Stimulated activated naive CD8-positive, alpha-beta T cell treated with anti-CD3 and anti-CD28 coated beads, Interleukin-15, Interleukin-2, amounts not matched to agents 100 U/mL and 50 U/mL, for 24 hours (primary cell): ENCODE results near the gene SHROOM3.
A peak's percentile ranks its signal among the peaks of the same experiment; 100 is the strongest.

Experiments used
- ATAC-seq: fragments of 150-1000 bp; cut with Tn5 transposase; one replicate; pipeline ENCODE4 v1.10.0; 2021
- DNase-seq: peaks from one replicate; pipeline ENCODE4 v3.0.0; 2021

The SHROOM3 gene

DNA sequence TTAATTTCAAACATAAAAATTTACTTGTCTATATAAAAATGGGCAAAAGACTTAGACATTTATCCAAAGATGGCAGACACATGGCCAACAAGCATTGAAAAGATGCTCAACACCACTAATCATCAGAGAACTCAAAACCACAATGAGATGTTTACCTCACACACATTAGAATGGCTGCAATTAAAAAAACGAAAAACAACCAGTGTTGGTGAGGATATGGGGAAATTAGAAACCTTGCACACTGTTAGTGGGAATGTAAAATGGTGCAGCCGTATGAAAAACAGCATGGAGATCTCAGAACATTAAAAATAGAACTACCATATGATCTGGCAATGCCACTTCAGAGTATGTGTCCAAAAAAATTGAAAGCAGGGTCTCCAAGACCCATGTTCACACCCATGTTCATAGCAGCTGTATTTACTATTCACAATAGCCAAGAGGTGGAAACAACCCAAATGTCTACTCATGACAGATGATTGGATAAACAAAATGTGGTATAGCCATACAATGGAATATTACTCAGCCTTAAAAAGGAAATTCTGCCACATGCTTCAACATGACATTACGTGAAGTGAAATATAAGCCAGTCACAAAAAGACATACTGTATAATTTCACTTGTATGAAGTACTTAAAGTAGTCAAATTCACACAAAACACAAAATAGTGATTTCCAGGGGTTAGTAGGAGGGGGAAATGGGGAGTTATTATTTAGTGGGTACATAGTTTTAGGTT lies 316.7 kb downstream of the SHROOM3 start:
- ATAC-seq (no peak), DNase-seq (no peak)

DNA sequence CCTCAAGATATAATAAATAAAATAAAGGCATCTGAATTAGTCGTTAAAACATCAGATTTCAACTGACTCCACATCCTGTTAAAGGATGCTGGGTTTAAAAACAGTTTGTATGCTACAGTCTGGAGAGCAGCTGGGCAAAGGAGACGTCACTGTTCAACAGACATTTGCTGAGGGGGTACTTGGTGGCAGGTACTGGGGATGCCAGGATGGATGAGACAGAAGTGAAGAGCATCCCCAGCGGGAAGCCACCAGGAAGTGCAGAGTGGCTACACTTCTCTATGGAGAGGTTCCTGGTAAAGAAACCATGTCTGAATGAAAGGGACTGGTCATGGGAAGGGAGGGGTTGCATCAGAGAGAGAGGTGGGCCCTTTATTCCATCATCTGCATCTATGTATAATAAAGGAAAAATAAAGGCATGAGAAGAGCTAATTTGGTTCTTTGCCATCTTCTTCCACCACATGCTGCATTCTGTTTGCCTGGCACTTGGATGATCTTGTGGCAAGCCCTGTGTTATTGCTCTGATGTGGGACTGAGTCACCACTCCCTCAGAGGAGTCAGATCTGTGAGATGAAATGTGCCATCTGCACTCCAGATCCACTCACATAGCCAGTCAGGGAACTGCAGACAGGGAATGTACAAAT lies 318.0 kb downstream of the SHROOM3 start:
- ATAC-seq = peak; percentile 29

DNA sequence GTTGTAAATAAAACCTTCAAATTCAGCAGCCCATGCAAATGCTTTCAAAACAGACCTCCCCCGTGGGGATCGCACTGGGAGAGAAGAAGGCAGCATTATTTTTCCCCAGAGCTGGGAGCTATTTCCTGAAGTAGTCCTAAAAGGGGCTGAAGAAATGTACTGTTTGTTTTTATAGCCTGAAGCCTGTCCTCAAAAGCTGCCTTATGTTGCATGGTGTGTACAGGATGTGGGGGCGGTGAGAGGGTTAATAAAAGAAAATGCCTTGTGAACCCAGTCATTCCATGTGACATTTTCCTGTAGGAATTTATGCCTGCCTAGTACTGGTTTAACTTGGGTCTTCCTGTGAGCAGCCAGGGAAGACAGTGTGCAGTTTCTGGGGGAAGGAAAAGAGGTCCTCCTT lies 318.8 kb downstream of the SHROOM3 start:
- DNase-seq = no peak

More for the DNA sequence above, 318.0 kb downstream of the SHROOM3 start:
- no peak for DNase-seq

DNA sequence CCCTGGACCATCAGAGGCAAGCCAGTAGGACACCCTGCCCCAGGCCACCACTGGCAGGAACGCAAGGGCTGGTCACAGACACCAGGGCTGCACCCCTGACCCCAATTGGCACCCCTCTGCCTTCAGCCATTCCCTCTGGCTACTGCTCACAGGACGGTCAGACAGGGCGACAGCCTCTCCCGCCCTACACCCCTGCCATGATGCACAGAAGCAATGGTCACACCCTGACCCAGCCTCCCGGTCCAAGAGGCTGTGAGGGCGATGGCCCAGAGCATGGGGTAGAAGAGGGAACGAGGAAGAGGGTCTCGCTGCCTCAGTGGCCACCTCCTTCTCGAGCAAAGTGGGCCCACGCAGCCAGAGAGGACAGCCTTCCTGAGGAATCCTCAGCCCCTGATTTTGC lies 319.4 kb downstream of the SHROOM3 start:
- no peak for DNase-seq

More for the DNA sequence above, 318.8 kb downstream of the SHROOM3 start:
- ATAC-seq = no peak

DNA sequence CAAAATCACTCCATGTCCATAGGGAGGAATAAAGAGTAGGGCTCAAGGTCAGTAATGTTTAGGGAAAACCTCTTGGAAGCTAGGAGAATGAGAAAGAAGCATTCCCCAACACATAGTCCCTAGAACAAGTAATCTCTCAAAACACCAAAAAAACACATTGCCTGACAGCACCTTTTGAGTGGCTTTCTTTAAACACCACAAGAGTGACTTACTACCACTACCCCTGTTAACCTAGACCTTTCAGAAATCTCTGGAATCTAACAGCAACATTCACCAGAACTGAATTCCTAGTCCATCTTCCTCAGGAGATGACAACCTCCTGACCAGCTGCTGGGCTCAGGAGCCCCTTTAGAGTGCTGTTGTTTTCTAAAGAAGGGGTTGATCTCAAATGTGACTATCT lies 320.7 kb downstream of the SHROOM3 start:
- no peak for DNase-seq

More for the DNA sequence above, 319.4 kb downstream of the SHROOM3 start:
- no peak for ATAC-seq

DNA sequence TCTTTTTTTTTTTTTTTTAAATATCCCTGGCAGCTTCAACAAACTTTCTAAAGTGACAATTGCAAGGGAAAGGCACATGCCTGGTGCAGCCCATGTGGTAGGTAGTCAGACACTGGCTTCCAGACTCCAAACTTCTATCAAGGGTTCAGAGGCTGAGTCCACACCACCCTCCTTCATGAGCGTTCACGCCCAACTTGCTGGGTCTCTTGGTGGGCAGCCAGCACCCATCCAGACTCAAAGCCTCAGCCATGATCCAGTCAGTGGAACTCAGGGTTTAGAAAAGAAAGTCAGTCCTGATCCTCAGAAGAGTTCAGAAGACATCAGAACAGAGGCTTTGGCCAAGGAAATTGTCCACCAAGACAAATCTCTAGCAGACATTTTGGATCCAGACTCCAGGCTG lies 321.4 kb downstream of the SHROOM3 start:
- ATAC-seq = no peak
- DNase-seq = no peak

More for the DNA sequence above, 320.7 kb downstream of the SHROOM3 start:
- no peak for ATAC-seq

DNA sequence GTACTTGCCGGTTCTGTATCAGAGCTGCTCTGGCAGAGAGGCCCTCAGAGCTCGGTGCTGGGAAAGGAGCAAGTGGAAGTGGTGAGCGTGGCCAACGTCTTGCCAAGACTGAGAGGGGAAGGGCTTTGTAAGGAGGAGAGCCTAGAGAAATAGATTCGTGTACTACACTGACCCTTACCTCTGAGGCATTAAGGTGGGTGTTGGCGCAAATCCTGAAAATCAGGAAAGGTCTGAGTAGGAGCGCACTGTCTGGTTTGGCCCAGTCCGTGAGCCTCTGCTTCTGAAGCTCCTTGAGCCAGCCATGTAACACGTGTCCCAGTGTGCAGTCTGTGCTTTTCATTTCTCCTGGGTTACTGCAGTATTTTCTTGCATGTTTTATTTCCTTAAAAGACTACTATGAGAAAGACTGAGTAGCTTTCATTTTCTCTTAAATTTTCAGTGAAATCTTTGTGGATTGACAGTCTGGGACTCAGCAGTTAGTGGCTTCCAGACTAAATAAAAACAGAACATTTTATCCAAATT lies 322.4 kb downstream of the SHROOM3 start:
- ATAC-seq (no peak), DNase-seq (no peak)

DNA sequence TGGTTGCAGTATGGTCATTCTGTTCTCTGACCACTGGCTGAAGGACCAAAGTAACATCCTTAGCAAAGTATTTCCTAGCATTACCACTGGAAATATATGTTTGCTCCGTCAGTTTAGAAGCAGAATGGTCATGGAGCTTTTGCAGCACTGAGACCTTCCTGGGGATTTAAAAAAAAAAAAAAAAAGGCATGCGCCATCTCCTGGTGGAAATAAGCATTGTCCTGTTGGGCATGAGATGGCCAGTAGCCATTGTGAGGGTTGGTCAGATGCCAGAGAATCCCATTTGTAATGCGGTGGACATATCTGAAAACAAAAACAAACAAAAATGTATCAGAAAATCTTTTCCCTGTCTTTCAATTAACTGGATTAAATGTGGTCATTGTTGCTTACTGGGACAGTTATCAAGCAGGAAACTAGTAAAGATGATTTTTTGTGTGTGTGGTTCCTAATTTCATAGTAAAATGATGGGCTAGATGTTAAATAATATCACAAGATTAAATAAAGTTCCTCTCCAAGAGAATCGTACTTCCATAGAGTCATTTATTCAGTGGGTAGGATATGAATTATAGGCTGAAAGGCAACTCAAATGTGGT lies 323.4 kb downstream of the SHROOM3 start:
- DNase-seq (no peak), ATAC-seq (no peak)

DNA sequence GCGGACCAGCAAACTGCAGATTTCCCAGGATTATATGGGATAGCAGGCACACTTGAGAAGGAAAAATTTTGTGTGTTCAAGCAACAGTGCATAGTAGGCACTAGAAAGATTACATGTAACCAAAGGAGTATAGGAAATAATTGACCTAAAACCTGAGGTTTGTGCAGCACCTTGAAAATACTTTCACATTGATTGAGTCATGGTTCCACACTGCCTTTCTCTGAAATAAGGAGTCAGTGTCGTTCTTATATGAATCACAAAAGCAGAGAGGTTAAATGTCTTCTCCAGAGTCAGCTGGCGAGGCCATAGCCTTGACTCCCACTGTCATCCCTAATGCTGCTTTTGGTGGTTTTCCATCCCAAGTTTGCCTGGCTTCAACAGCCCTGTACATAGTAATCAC lies 324.0 kb downstream of the SHROOM3 start:
- DNase-seq (no peak), ATAC-seq (peak; percentile 72)

DNA sequence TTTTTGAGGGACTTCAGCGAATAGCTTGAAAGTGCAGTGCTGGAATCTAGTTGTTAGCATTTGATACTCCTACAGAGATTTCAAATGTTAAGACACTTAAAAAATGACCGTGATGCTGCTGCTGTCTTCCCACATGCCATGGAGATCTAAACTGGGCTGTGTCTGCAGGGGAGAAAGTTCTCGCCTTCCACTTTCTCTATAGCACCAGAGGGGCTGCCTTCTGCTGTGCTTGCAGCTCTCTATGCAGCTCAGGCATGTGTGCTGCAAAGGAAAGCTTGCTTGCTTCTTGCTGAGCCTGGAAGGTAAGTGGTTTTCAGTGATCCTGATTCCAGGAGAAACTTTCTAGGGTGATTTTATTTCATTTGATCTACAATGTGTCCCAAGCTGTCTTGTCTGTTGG lies 325.2 kb downstream of the SHROOM3 start:
- ATAC-seq (no peak), DNase-seq (no peak)

DNA sequence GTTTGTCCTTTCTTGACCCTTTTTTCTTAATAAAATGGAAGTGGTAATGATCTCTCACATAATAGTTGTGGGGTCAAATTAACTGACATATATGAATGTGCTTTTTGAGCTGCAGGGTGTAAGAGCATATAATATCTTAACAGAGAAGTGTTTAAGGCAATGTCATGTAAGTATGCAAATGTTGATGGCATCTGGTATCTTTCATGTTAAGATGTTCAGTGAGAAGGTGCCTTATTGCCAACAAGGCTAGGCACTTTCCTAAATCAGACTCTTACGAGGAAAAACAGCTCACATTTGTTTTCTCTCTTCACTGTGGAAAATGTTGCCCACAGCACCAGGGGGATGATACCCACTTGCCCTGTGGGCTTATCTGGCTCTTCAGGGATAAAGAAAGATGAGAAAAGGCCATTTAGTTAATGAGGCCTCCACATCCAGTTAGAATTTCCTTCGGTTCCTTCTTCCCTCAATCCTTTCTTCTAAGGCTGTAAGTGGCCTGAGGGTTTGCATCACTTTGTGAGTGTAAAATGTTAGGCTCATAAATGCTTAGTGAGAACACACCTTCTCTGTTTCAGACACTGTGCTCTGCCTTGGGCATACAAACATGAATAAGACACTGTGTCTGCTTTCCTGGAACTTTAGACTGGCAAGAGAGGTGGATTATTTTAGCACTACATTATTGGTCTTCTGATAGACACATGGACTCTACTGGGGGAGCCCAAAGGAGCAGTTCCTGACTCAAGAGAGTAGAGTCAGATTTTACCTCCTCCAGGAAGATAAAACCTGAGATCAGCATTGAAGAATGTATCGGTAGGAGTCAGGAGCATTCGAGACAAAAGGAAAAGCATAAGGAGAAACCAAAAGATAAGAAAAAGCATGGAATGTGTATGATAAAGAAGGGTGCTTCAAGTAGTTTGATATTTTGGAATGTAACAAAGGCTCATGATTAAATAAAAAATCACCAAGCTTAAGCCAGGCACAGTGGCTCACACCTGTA lies 327.4 kb downstream of the SHROOM3 start:
- DNase-seq (no peak), ATAC-seq (no peak)

DNA sequence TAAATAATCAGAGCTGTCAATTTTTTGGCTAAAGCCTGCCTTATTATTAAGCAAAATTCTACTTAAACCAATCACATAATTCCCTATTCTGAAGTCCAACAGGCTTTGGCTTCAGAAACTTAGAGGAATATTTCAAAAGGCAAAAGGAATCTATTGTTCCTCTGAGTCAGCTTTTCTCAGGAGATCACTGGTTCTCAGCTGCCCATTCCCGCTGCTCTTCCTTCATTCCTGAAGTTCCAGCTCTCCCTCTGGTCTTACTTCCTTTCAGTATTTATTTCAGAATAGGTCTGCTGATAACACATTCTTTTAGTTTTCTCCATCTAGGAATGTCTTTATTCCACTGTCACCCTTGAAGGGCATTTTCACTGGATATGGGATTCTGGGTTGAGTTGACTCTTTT lies 329.2 kb downstream of the SHROOM3 start:
- DNase-seq (no peak), ATAC-seq (no peak)

DNA sequence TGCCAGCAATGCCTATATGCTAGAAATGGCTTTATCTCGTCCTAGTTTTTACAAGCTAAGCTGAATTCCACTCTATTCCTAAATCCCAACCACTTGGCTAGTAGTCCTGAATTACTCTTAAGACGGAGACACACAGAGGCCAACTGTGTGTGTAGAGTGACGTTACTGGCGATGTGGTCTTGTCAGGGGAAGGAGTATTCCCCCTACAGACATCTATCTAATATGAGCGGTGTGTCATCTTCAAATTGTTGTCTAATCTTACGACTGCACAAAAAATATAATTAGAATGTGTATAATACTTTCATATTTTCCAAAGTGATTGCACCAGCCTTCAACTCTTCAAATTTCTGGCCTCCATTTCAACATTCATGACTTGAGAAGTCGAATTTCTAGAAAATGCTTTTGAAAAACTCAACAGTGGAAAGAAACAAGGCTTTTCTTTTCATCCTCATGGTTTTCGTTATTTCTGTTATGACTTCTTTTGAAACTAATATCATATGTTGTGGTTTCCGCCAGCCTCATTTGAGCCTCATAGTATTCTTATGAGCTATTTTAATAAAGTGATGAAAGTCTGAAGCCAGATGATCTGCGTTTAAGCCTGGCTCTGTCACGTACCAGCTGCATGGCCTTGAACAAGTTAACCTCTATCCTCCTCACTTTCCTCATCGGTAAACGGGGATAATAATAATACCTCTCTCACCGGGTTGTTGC lies 330.6 kb downstream of the SHROOM3 start:
- ATAC-seq = no peak
- DNase-seq = no peak

DNA sequence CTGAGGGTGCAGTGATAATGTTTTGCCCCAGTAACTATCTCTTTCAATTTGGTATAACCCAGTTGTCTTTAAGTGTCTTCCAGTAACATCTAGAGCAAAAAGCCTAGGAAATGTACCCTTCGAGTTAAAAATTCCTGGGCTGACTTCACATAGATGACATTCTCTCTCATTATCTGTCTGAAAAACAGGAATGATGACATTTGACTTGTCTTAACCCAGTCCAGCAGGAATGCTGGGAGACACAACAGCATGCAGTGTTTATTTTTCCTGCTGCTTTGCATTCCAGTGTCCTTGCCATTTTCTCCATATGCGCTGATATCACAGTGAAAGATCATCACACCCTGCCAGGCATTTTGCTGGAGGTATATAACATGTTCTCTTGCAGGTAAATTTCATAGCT lies 333.0 kb downstream of the SHROOM3 start:
- DNase-seq (no peak), ATAC-seq (no peak)

DNA sequence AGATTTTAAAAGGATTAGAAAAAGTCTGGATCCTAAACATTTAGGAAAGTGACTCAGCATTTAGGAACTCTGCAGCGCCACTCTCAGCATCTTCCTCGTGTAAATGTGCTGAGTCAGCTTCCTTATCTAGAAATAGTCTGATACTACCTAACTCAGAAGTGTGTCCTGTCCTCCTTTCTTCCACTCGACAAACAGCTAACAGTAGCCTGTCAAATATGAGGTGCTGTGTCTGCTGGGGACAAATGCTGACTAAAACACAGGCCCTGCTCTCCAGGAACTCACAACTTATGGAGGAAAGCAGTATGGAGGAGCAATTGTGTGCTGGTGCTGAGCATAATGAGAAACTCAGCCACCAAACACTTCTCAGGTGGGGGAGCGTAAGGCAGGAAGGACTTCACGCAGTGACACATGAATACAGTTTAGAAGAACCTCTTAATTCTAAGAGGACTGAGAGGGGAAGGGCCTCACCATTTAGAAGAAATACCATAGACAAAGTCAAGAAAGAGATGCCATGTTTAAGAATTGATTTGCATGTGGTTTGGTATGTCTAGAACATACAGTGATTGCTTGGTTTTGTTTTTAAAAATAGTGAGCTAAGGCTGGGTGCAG lies 337.6 kb downstream of the SHROOM3 start:
- no peak for DNase-seq

DNA sequence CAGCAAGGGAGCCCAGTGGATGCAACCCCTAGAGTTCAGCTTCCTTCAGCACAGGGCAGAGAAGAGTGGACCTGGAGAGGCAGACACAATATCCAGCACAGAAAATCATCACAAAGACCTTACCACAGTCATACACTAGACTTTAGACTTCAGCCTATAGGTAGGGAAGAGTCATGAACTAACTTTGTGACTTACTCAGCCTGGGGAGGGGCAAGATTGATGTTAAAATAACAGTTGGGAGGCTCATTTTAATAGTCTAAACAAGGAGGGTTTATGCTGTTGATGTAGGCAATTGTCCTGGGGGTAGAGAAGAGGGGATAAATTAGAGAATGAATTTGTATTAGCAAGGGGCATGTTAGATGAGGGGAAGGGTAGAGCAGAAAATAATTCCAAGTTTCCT lies 338.7 kb downstream of the SHROOM3 start:
- DNase-seq (no peak), ATAC-seq (no peak)

More for the DNA sequence above, 337.6 kb downstream of the SHROOM3 start:
- ATAC-seq = no peak

DNA sequence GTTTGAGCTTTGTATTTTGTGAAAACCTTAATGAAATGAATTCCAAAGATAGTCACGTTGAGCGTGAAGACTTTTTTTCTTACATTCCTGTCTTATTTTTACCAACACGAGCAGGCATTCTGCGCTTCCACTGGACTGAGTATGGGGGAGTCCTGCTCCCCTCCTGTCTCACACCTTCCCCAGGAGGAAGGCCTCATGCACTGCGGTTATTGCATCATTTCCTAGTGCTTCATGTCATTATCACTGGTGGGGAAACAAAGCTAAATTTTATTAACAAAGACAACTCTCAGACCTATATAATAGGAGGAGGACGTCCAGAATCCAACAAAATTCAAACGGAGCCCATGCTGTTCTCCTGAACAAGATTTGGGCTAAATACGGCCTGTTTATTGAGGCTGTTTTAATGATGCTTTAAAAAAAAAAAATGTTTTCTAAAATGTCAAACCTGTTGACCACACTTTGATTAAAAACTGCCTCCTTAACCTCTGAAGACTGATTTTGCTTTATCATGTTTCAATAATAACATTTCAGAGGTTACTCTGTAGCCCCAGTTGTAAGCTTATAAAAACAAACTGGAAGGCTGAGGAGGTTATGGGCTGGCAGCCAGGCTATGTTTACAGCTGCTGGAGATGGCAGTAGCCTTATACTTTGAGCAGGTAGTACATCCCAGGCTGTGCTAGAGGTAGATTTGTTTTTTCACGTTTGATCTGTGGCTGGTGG lies 344.9 kb downstream of the SHROOM3 start:
- DNase-seq (no peak), ATAC-seq (no peak)

DNA sequence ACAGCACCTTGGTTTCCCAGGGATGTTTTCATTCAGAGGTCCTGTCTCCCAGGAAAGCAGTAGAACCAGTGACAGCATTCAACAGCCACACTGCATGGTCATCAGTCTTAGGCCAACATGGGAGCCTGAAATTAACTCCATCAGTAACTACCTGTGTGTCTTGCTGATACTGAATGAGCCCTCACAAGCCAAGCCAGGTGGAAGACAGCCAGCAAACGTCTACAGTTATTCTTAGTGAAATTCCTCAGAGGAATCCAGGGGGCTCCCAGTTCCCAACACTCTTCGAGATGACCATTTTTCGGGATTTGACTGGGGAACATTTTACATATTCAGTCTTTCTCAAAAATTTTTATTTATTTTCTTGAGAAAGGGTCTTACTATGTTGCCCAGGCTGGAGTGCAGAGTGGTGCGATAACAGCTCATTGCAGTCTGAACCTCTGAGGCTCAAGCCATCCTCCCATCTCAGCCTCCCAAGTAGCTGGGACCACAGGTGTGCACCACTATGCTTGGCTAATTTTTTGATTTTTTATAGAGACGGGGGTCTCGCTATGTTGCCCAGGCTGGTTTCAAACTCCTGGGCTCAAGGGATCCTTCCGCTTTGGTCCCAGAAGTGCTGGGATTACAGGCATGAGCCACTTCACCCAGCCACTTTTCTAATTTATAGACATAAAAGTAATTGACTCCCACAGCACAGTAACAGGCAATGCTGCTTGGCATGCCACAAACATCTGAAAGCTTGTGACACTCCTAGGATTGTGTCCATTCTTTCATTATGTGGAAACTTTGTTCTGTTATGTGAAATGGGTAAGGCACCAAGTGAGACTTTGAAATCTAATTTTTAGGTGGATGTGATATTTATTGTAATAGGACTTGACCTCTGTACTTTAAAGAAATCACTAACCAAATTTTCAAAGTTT lies 346.0 kb downstream of the SHROOM3 start:
- no peak for ATAC-seq
- DNase-seq = no peak
